ENCODE data around the gene GAK.

GAK gene

GRCh38 chr4:827209-828081 lies 104.7 kb downstream of the GAK start:
- no peak for DNase-seq

GRCh38 chr4:826508-827208 lies 105.5 kb downstream of the GAK start:
- no peak for DNase-seq

- DNase-seq: no peak
Measured at GRCh38 chr4:825971-826330, 106.2 kb downstream of the GAK start, which contains the start of gene CPLX1. TSS of gene CPLX1 (minus strand) at chr4:826129. CDS start at chr4:824522, 1,607 bp downstream.

GRCh38 chr4:825063-825970 lies 106.8 kb downstream of the GAK start:
- DNase-seq: peak; percentile 9

- no peak for DNase-seq
Measured at GRCh38 chr4:824461-825062, 107.6 kb downstream of the GAK start.

- DNase-seq: no peak
Measured at GRCh38 chr4:823761-824460, 108.2 kb downstream of the GAK start.

- DNase-seq: no peak
Measured at GRCh38 chr4:823176-823760, 108.8 kb downstream of the GAK start.

- DNase-seq: no peak
Measured at GRCh38 chr4:822361-823175, 109.5 kb downstream of the GAK start.

GRCh38 chr4:821631-822030 lies 110.5 kb downstream of the GAK start:
- DNase-seq: no peak

GRCh38 chr4:821181-821591 lies 110.9 kb downstream of the GAK start:
- no peak for DNase-seq

GRCh38 chr4:820230-821172 lies 111.6 kb downstream of the GAK start:
- no peak for DNase-seq

GRCh38 chr4:819401-820229 lies 112.5 kb downstream of the GAK start:
- DNase-seq: no peak

- DNase-seq: no peak
Measured at GRCh38 chr4:818106-818921, 113.8 kb downstream of the GAK start.

- no peak for DNase-seq
Measured at GRCh38 chr4:815464-816146, 116.5 kb downstream of the GAK start.

GRCh38 chr4:814312-814850 lies 117.7 kb downstream of the GAK start:
- no peak for DNase-seq

- no peak for DNase-seq
Measured at GRCh38 chr4:813900-814299, 118.2 kb downstream of the GAK start.

All from fibroblast of skin of abdomen (primary cell).